EL (cell line): ENCODE measurements around the gene GMPR.
"Not testable (repeated sequence)": the region's sequence is repeated elsewhere in the genome, so short reads cannot be mapped to it uniquely, and the experiment has no call there.

ENCODE experiments used
- DNase-seq: peaks from one replicate; pipeline ENCODE4 v3.0.0-alpha.2; 2016

The GMPR gene

GRCh38 chr6:16226117-16227047, 12.0 kb upstream of the GMPR start:
- DNase-seq, result not testable (repeated sequence)

- DNase-seq, result no peak
These were observed 11.3 kb upstream of the GMPR start for GRCh38 chr6:16227048-16227562.

GRCh38 chr6:16227605-16228004, 10.8 kb upstream of the GMPR start:
- DNase-seq, result no peak

DNA sequence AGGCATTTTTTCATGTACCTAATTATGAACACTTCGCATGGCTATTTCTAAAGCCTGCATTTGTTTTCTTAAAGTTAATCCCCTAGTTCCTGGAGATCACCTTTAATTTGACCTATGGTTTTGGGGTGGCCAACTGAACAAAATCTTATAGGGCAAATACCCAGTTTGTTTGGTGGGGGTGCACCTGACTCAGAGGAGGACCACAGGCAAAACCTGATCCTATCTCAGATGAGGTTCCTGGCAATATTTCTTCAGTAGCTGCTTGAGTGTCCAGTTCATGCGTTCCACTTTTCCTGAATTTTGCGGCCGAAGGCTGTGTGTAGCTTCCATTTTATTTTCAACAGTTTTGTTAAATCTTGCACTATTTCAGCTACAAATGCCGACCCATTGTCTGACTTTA, 10.3 kb upstream of the GMPR start:
- DNase-seq, result no peak

DNA sequence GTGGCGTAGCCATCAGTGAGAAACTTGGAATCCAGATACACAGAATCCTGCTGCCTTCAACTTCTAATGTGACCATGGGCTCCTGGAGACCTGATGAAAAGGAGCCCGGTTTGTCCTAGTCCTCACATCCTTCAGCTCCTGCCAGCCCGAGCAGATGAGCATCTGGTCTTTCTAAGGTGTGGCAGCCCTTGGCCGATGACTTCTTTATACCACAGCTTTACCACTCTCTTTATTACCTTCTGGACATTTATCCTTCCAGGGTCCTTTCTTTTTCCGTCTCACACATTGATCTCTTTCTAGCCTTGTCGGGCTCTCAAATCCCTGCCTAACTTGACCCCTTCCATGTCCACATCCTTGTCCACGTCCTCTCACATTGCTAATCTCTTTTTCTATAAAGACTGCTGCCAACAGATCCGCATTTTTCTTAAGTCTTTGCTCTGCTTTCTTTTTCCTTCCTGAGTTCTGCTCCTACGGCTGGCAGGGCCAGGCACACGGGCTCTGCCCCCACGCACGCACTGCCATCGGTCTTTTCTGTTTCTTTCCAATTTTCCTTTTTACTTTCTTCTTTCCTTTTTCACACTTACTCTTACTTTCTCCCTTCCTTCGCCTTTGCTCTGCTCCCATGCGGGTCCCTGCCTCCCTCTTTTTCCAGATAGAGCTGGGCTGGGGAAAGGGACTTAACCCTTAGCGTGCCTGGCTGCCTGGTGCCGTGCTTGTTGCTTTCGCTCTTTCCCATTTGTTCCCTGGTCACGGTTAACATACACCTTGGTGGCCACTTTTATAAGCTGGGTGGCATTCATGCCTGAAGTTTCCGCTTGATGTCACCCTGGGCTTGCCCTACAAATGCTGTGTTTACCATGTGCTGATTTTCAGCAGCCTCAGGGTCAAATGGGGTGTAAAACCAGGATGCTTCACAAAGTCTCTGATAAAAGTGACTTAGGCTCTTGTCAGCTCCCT, 9.4 kb upstream of the GMPR start:
- DNase-seq, result no peak

DNA sequence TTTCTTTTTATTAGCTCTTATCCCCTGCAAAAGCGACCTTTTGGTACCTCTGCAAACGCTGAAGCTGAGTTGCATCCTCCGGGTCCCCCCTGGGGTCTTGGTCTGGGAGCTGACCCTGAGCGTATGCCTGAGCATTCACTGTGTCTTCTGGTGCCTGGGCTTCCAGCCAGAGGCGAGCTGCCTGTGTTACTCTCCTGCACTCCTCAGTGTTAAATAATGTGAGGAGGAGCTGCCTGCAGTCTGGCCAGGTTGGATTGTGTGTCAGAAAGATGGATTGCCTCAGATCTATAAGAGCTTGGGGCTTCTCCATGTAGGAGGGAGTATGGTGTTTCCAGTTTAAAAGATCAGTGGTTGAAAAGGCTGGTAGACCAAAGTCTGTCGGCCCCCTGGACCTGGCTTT, 8.7 kb upstream of the GMPR start:
- DNase-seq, result no peak

DNA sequence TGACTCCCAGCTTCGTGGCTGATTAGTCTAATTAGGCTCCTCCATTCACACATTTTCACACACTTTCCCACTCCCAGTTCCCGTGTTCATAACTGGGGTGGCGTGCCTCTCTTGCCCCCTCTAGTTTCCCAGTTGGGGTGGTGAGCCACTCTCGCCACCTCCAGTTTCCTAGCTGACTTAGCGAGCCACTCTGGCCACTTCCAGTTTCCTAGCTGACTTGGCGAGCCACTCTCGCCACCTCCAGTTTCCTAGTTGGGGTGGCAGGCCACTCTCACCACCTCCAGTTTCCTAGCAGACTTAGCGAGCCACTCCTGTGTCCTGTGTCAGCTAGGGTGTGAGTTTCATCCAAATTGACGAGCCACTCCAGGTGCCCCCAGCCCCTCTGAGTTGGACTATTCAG, 7.4 kb upstream of the GMPR start:
- DNase-seq, result no peak

GRCh38 chr6:16232086-16232485, 6.3 kb upstream of the GMPR start:
- no peak for DNase-seq

DNA sequence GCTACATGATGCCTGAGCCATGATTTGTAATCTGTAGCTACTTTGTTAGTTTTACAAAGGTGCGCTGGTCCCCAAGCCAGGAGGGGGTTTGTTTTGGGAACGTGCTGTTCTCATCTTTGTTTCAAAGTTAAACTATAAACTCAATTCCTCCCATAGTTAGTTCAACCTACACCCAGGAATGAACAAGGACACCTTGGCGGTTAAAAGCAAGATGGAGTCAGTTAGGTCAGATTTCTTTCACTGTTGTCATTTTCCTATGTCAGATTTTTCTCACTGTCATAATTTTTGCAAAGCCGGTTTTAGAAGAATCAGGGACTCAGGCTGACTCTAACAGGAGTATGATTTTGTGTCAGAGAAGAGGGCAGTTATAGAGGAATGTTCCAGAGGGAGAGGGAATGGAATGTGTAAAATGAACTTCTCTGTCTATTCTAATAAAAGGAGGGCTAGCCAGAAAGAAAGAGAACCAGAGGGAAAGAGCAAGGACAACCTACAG, 2.3 kb upstream of the GMPR start:
- no peak for DNase-seq

- peak; percentile 81 for DNase-seq
These were observed 1.7 kb upstream of the GMPR start for GRCh38 chr6:16236631-16237199.

DNA sequence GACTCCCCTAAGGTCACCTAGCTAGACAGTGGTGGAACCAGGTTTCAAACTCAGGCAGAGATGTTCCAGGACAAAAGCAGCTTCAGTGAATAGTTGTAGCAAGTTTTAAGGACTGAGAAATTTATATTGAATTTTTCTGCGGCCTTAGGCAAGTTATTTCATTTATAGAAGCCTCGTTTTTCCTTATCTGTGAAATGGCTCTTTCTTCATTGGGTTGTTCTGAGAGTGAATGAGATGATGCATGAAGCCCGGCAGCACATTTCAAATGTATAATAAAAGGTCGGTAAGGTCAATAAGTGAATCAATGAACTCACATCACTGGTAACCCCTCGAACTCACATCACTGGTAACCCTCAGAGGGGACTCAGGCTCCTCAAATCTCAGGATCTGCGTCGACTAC, 1.1 kb upstream of the GMPR start:
- no peak for DNase-seq

GRCh38 chr6:16238963-16239797, 793 bp downstream of the GMPR start:
- DNase-seq, result peak; percentile 54

DNA sequence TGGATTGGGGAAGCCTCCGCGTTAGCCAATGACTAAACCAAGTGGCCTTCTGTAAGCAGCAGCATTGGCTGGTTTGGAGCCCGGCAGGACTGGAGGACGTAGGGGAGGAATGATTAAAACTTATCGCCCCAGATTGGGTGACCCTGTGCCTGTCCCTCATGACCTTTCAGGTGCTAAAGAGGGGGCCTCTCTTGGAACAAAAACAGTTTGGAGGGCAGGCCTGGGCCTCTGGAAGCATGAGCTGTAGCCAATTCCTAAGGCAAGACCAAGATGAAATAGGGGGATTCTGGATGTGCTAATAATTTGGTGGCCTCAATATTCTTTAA, 1.4 kb downstream of the GMPR start:
- DNase-seq, result no peak

- DNase-seq, result no peak
These were observed 2.4 kb downstream of the GMPR start for GRCh38 chr6:16240589-16241320.

GRCh38 chr6:16241321-16241689, 2.9 kb downstream of the GMPR start:
- no peak for DNase-seq

GRCh38 chr6:16243055-16243454, 4.7 kb downstream of the GMPR start:
- DNase-seq, result peak; percentile 82

DNA sequence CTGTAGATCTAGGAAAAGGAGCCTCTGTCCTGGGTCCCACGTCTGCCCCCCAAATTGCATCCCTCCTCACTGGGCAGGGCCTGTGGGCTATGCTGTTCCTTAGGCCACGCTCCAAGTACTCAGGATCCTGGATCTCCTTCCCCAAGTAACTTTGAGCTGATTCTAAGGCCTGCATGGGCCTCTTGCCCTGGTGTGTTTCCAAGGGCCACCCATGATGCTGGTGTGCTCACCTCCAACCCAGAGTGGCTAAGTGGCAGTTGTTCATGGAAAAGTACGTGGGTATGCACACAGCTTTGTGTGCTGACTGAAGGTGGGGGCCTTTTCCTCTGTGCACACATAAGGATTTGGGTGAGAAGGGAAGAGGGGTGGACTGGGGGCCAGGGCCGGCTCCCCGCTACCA, 5.3 kb downstream of the GMPR start:
- DNase-seq, result no peak

- DNase-seq, result no peak
These were observed 6.1 kb downstream of the GMPR start for GRCh38 chr6:16244446-16244845.

DNA sequence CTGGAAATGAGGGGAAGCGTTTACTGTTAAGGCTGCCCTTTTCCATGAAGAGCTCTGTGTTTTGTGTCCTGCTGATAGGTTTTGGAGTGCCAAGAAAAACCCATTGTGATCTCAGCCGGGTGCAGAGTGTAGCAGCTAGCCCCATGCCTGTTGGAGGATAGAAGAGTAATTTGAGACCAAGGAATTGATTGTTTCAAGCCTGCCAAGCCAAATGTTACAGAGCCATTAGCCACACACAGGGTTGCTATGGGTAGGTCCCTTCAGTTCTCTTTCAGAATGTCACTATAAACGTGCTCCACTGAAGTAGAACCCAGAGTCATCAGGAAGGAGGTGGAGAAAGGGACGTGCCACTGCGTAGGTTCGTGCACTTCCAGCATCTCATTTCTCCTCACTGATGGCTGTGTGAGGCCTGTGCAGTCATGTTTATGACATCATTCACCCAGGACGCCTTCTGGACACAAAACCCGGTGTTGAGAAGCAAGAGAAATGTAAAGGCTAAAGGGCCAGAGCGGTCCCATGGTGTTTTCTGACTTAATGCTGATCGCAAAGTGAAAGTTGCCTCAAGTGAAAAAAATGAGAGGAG, 6.6 kb downstream of the GMPR start:
- no peak for DNase-seq

- DNase-seq, result no peak
These were observed 10.0 kb downstream of the GMPR start for GRCh38 chr6:16248271-16248853.

GRCh38 chr6:16249971-16250370, 11.6 kb downstream of the GMPR start:
- DNase-seq, result no peak
